Stimulated activated CD8-positive, alpha-beta memory T cell treated with anti-CD3 and anti-CD28 coated beads, Interleukin-12 subunit alpha, Interleukin-12 subunit beta, amount 100 ng/mL, for 1 hour (primary cell): ENCODE data around the gene E2F6.
"Not testable (repeated sequence)": the region's sequence is repeated elsewhere in the genome, so short reads cannot be mapped to it uniquely, and the experiment has no call there.

Experiments used
- DNase-seq: peaks from one replicate; pipeline ENCODE4 v3.0.0-alpha.2; 2020; ENCODE audit warnings: low read depth

The E2F6 gene

GRCh38 chr2:11411768-11412448, 54.1 kb downstream of the E2F6 start:
- no peak for DNase-seq

GRCh38 chr2:11411244-11411643, 54.7 kb downstream of the E2F6 start:
- no peak for DNase-seq

DNA sequence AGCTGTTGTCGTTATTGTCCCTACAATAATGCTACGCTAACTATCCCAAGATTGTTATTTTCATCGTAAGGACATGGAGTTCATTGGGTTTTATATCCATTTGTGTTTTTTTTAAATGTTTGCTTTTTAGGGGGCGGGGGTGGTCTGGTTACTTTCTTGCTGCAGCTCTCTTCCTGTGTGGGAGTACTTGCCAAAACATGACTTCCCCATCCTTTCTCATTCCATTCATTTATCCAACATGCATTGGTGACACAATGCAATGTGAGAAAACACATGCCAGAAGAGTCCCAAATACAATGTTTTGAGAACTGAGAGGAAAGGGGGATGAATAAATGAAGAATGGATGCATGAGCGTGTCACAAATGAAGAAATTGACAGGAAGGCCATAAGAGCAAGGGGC, 55.9 kb downstream of the E2F6 start:
- no peak for DNase-seq

DNA sequence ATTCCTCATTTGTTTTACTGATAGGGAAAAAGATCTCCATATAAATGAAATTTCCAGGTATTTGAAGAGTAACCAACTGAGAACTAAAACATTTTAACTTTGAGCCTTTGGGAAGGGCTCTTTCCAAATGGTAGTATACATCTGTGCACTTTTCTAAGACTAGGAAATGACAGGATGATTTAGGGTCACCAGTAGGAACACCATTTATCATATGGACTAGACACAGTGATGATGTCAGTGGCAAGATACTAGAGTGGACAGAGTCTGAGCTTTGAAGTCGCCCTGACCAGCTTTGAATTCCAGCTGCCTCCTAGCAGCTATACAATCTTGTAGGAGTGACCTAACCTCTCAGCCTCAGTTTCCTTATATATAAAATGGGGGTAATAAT, 56.4 kb downstream of the E2F6 start:
- no peak for DNase-seq

DNA sequence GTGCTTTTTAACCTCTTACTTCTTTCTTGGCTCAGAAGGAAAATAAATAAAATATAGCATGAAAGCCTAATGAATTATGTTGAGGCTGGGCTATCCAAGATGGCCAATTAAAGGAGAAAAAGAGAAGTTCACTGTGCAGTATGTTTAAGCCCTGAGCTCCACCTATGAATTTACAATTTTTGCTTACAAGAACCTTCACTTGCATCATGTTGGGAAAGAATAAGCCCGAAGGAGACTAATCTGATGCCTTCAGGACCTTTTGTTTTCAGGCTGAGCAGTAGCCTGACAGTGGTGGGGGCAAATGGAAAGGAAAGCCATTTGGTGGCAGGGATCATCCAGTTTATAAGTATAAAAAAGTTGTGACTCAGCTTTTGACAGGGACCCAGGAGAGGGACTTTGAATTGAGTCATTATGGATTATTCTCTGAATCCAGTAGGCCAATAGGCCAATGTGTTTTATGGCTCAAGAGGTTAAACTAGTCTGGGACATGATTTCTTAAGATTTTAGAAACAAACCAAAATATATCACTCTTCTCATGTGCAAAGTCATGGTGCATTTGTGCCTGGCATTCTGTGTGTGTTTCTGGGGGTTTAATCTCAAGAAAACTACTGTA, 56.9 kb downstream of the E2F6 start:
- no peak for DNase-seq

GRCh38 chr2:11407413-11407812, 58.5 kb downstream of the E2F6 start:
- no peak for DNase-seq

DNA sequence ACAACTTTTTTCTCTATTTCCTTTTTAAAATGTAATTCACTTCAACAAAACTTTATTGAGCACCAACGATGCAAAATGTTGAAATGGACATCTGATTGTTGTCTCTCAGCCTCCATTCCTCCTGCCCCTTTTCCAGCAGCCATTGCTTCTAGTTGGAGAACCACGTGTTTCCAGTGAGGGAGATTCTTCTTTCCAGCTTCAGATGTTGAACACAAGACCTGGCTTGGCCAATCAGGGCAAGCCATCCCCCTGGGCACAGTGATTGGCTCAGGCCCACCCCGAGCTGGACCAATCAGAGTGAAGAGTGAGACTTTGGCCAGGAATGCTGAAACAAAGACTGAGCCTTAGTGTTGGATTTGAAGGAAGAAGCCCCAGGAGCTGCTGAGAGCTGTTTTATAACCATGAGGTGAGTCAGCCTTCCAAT, 59.0 kb downstream of the E2F6 start:
- no peak for DNase-seq

DNA sequence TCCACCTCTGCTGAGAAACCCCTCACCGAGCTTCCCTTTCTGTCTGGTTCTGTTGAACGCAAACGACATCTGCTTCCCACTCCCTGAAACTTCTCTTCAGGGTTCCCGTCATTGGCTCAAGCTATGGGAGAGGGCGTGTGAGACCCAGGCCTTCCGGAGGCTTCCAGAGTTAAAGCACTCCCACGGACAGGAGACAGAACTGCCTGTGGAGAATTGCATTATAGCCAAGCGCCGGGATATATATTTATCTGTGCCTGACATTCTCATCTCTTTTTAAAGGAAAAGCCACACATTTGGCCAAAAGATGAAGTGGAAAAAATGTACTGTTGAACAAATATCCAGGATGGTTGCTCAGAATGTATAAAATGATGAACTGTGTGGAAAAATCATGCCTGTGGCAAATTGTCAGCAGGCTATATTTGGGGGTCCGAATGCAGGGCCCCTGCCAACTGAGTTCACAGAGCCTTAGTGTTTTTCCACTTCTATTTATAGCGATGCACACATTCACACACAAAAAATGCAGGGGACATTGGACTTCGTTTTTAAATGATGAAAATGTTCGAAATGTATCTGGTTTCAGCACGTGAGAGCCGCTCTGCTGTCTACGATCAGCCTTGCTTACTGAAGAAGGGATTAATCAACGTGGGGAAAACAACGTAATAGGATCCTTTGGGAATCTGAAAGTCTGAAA, 59.5 kb downstream of the E2F6 start:
- no peak for DNase-seq

DNA sequence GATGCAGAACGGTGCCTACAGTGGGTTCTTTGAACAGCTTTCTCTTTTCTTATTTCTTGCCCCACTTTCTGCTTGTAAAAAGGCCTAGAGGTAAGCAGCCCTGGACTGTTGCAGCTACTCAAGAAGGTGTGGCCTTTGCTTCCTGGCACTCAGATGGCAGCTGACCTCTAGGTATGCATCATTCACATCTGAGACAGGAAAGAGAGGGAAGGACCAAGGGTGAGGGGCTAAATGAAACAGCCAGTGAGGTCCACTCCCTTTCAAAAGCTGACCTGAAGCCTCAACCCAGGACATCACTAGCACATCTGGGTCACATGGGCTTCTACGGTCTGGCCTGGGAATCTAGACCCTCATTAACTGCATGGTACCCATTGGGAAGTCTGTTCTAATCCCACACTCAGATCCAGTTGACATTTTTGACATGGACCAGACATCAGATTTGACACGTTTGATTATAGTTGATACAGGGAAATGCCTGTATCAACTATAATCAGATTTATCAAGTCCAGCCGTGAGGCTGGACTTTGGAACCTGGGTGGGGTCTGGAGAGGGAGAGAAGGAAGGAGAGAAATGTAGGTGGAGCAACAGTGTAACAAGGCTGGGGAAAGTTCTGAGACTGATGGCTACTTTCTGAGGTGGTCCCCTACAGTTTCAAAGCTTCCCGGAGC, 60.2 kb downstream of the E2F6 start:
- DNase-seq, result no peak

- not testable (repeated sequence) for DNase-seq
These were observed 60.9 kb downstream of the E2F6 start for GRCh38 chr2:11405074-11405406.

- DNase-seq, result no peak
These were observed 61.4 kb downstream of the E2F6 start for GRCh38 chr2:11404376-11405073.

DNA sequence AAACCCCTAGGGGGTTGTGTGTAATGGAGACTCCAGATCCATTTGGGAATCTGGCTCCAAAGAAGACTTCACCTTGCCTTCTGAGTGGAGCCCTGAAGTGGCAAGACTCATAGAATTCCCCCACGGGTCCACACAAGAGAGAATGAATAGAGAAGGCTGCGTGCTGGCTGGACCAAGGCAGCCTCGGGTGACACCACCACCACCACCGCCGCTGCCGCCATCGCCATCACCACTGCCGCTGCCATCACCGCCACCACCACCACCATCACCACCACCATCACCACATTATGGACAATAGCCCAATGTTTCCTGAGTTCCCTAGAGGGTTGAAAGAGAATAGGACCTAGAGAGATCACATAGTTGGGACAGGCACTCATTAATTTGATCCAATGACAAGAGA, 63.5 kb downstream of the E2F6 start:
- no peak for DNase-seq

DNA sequence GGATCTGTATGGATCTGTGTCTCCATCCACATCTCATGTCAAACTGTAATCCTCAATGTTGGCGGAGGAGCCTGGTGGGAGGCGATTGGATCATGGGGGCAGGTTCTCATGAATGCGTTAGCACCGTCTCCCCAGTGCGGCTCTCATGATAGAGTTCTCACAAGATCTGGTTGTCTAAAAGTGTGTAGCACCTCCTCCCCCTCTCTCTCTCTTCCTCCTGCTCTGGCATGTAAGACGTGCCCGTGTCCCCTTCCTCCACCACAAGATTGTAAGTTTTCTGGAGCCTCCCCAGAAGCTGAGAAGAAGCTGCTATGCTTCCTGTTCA, 66.6 kb downstream of the E2F6 start:
- no peak for DNase-seq

- DNase-seq, result no peak
These were observed 67.1 kb downstream of the E2F6 start for GRCh38 chr2:11398750-11399437.

- no peak for DNase-seq
These were observed 68.4 kb downstream of the E2F6 start for GRCh38 chr2:11397513-11397912.

DNA sequence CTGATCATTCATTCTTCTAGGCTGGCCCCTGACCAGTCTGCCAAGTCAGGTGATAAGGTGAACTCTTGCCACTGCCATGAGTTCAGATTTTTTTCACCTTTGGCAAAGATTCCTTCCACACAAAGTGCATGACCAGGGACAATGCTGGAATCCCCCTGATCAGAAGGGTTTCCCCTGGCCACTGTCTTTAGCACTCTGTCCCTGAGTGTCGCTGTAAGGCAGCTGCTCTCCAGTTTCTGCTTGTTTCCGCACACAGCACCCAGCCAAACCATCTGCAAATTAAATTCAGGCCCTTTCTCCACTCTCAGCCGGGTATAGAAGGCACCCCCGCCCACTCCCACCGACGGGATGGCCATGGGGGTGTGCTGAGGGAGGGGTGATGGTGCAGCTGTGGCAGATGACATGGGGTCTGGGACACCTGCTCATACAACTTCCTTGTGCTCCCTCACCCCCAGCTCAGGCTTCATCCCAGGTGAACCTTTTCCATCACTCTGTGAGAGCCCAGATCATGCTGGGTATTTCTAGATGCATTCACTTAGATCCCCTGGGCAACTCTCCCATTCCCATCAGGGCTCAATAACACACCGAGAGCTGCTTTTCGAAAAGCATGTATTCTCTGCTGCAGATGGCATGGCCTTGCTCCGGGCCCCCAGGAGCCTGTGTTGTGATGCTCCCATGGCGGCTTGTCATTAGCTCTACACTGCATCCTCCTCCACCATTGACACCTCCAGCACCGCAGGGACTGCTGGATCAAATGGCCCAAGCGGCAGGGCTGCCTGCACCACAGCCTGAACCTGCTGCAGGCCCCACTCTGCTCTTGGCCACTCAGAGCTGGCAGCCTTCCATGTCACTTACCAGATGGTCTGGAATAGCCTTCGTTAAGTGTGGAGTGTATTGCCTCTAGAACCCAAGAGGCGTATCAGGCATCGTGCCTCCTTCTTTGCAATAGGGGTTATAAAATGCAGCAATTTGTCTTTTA, 69.2 kb downstream of the E2F6 start:
- DNase-seq, result no peak

GRCh38 chr2:11396021-11396420, 69.9 kb downstream of the E2F6 start:
- no peak for DNase-seq

DNA sequence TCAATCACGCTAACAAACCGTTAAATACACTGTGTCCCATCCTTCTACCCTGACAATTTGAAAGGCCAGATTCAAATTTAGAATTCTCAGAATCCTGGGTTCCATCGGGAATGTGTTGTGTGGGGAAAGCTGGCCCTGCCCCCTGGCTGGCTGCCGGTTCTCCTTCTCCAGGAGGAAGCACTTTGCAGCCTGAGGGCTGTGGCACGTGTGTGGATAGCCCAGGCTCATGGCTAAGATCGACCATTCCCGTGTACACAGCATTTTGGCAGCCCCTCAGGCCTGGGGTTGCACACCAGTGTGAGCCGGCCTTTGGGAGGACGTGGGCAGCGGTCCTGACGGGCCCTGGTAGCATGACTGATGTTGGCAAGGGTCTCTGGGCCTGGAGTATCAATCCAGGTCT, 70.6 kb downstream of the E2F6 start:
- DNase-seq, result no peak
